Upper lobe of left lung (tissue), 4 donors: ENCODE data around the gene TRAF1.

Source experiments
- CTCF ChIP-seq, 6 experiments: fragments of 450-650 bp in 4 of 6; fragments of 200-600 bp in 2 of 6; sonication (generic) in 2 of 6; IDR thresholded peaks; one replicate each; pipeline ENCODE4 v1.5.1; 2016 to 2019; ENCODE audit warnings: antibody characterized with exemption in 6 of 6
- EP300 ChIP-seq, 4 donors: sonication (generic); formaldehyde crosslinking; IDR thresholded peaks; one replicate each; pipeline ENCODE4 v1.5.1; 2017; ENCODE audit warnings: antibody characterized with exemption in 4 of 4, control low read depth in 2 of 4

- TF ChIP-seq CTCF (IDR thresholded peaks at IDR 0.05) (no peak), EP300 (IDR thresholded peaks at IDR 0.05) (no peak)
These were observed 22.7 kb upstream of the TRAF1 start for GRCh38 chr9:120949290-120949689.
